Subcutaneous abdominal adipose tissue (tissue), 5 donors: Measurements from ENCODE around the gene LAMA5.

Experiments used
- H3K27ac ChIP-seq: one replicate; pipeline ENCODE4 v1.7.0; 2013; ENCODE audit warnings: low read depth, mild to moderate bottlenecking, inconsistent platforms, low read length, moderate library complexity
- H3K27me3 ChIP-seq, 5 donors: one replicate each; pipeline ENCODE4 v1.7.0; 2013; ENCODE audit warnings: low read length in 5 of 5, inconsistent platforms in 1 of 5; ENCODE audit not compliant: control insufficient read depth in 5 of 5, insufficient read depth in 4 of 5
- H3K36me3 ChIP-seq, 5 donors: one replicate each; pipeline ENCODE4 v1.7.0; 2013; ENCODE audit warnings: low read length in 5 of 5; ENCODE audit not compliant: control insufficient read depth in 5 of 5, insufficient read depth in 5 of 5
- H3K4me1 ChIP-seq, 5 donors: one replicate each; pipeline ENCODE4 v1.7.0; 2013; ENCODE audit warnings: low read length in 5 of 5, mild to moderate bottlenecking in 3 of 5, moderate library complexity in 1 of 5; ENCODE audit not compliant: control insufficient read depth in 5 of 5, insufficient read depth in 5 of 5
- H3K4me3 ChIP-seq, 5 donors: one replicate each; pipeline ENCODE4 v1.7.0; 2013; ENCODE audit warnings: low read length in 5 of 5, low read depth in 1 of 5
- H3K9ac ChIP-seq, 5 donors: one replicate each; pipeline ENCODE4 v1.7.0; 2013; ENCODE audit warnings: low read length in 5 of 5, mild to moderate bottlenecking in 4 of 5, moderate library complexity in 3 of 5
- H3K9me3 ChIP-seq, 5 donors: one replicate each; pipeline ENCODE4 v1.7.0; 2013; ENCODE audit warnings: low read length in 5 of 5; ENCODE audit not compliant: control insufficient read depth in 5 of 5
- donor health status: healthy.
- donor health status: healthy.
- donor health status: healthy.
- donor health status: healthy.
- donor health status: healthy.

LAMA5 gene

GRCh38 chr20:62395311-62396242 is 28.5 kb upstream of the LAMA5 start:
- H3K27me3 ChIP-seq: no peaks in the 10 kb centered on the region
- peaks cover 0 to 52% (median 33%) of the 10 kb centered on the region in 5 donors for H3K36me3 ChIP-seq
- no peak overlapping the region for H3K9ac ChIP-seq
- H3K9me3 ChIP-seq: no peaks in the 10 kb centered on the region
- H3K27ac ChIP-seq: no peak overlapping the region
- H3K4me1 ChIP-seq: no peaks in the 10 kb centered on the region
- H3K4me3 ChIP-seq: no peak overlapping the region

GRCh38 chr20:62394248-62395245 is 27.4 kb upstream of the LAMA5 start:
- Histone ChIP-seq H3K9ac (no peak overlapping the region), H3K27me3 (no peaks in the 10 kb centered on the region), H3K27ac (no peak overlapping the region), H3K9me3 (no peaks in the 10 kb centered on the region), H3K4me3 (no peak overlapping the region), H3K4me1 (no peaks in the 10 kb centered on the region), H3K36me3 (peaks cover 0 to 62% (median 38%) of the 10 kb centered on the region in 5 donors)

GRCh38 chr20:62393830-62394229 is 26.7 kb upstream of the LAMA5 start:
- H3K27me3 ChIP-seq: no peaks in the 10 kb centered on the region
- peaks cover 0 to 70% (median 40%) of the 10 kb centered on the region in 5 donors for H3K36me3 ChIP-seq
- no peak overlapping the region for H3K4me3 ChIP-seq
- no peak overlapping the region for H3K9ac ChIP-seq
- H3K9me3 ChIP-seq: no peaks in the 10 kb centered on the region
- H3K27ac ChIP-seq: no peak overlapping the region
- H3K4me1 ChIP-seq: no peaks in the 10 kb centered on the region

GRCh38 chr20:62393335-62393665 is 26.2 kb upstream of the LAMA5 start:
- Histone ChIP-seq H3K27ac (no peak overlapping the region), H3K4me1 (peaks cover 0 to under 1% (median under 1%) of the 10 kb centered on the region in 5 donors), H3K27me3 (no peaks in the 10 kb centered on the region), H3K9ac (no peak overlapping the region), H3K9me3 (no peaks in the 10 kb centered on the region), H3K36me3 (peaks cover 0 to 75% (median 40%) of the 10 kb centered on the region in 5 donors), H3K4me3 (no peak overlapping the region)

- peaks cover 0 to 75% (median 42%) of the 10 kb centered on the region in 5 donors for H3K36me3 ChIP-seq
- H3K27ac ChIP-seq: no peak overlapping the region
- no peak overlapping the region for H3K4me3 ChIP-seq
Observed at GRCh38 chr20:62392621-62393334, 25.7 kb upstream of the LAMA5 start.

GRCh38 chr20:62392077-62392418 is 24.9 kb upstream of the LAMA5 start:
- no peak overlapping the region for H3K27ac ChIP-seq
- H3K9me3 ChIP-seq: no peaks in the 10 kb centered on the region
- H3K9ac ChIP-seq: no peak overlapping the region
- H3K4me3 ChIP-seq: no peak overlapping the region
- H3K36me3 ChIP-seq: peaks cover 0 to 72% (median 42%) of the 10 kb centered on the region in 5 donors
- H3K4me1 ChIP-seq: peaks cover 0 to 12% (median 12%) of the 10 kb centered on the region in 5 donors
- no peaks in the 10 kb centered on the region for H3K27me3 ChIP-seq

More at GRCh38 chr20:62392621-62393334, 25.7 kb upstream of the LAMA5 start:
- peaks cover 0 to 6% (median 5%) of the 10 kb centered on the region in 5 donors for H3K4me1 ChIP-seq
- no peaks in the 10 kb centered on the region for H3K27me3 ChIP-seq
- H3K9ac ChIP-seq: no peak overlapping the region
- no peaks in the 10 kb centered on the region for H3K9me3 ChIP-seq

GRCh38 chr20:62391165-62392076 is 24.3 kb upstream of the LAMA5 start:
- no peak overlapping the region for H3K4me3 ChIP-seq
- no peaks in the 10 kb centered on the region for H3K27me3 ChIP-seq
- H3K27ac ChIP-seq: no peak overlapping the region
- no peaks in the 10 kb centered on the region for H3K9me3 ChIP-seq
- H3K9ac ChIP-seq: no peak overlapping the region
- H3K36me3 ChIP-seq: peaks cover 0 to 69% (median 42%) of the 10 kb centered on the region in 5 donors
- peaks cover 0 to 15% (median 12%) of the 10 kb centered on the region in 5 donors for H3K4me1 ChIP-seq

- no peak overlapping the region for H3K27ac ChIP-seq
- no peaks in the 10 kb centered on the region for H3K9me3 ChIP-seq
- no peak overlapping the region for H3K4me3 ChIP-seq
- peaks cover 2 to 23% (median 21%) of the 10 kb centered on the region in 5 donors for H3K4me1 ChIP-seq
- no peaks in the 10 kb centered on the region for H3K27me3 ChIP-seq
- H3K9ac ChIP-seq: no peak overlapping the region
- H3K36me3 ChIP-seq: peaks cover 0 to 63% (median 40%) of the 10 kb centered on the region in 5 donors
Observed at GRCh38 chr20:62390317-62391164, 23.4 kb upstream of the LAMA5 start.
